H1 (cell line): ENCODE results near the gene TXNDC2.

ENCODE experiments used
- EP300 ChIP-seq, 2 experiments: IDR thresholded peaks; 1 replicate in 1 of 2; 2 replicates in 1 of 2; pipeline ENCODE4 v1.6.1; 2011 to 2012; ENCODE audit warnings: low read depth in 2 of 2, low read length in 2 of 2, mild to moderate bottlenecking in 2 of 2, borderline replicate concordance in 1 of 2, inconsistent platforms in 1 of 2, moderate library complexity in 1 of 2
- TCF12 ChIP-seq: IDR thresholded peaks from 2 replicates; pipeline ENCODE4 v1.6.1; 2011; ENCODE audit warnings: low read depth, mild to moderate bottlenecking, low read length

- TF ChIP-seq TCF12 (no peak), EP300 (IDR thresholded peaks at IDR 0.05; ENCODE audit: borderline replicate concordance in 1 of 2, low read depth in 2 of 2, low read length in 2 of 2) (no peak)
These were observed 45.9 kb downstream of the TXNDC2 start for GRCh38 chr18:9931678-9932077.
